ENCODE data around the gene AKR1B15. TPM values are rescaled to one million over a fixed set of nuclear protein-coding genes. Genes with fewer than 3 reads are reported as not detected.

Gene AKR1B15
- total and polyA plus RNA-seq, 2 of the 4 experiments (the other 2 are of a cell fraction) = not detected

DNA sequence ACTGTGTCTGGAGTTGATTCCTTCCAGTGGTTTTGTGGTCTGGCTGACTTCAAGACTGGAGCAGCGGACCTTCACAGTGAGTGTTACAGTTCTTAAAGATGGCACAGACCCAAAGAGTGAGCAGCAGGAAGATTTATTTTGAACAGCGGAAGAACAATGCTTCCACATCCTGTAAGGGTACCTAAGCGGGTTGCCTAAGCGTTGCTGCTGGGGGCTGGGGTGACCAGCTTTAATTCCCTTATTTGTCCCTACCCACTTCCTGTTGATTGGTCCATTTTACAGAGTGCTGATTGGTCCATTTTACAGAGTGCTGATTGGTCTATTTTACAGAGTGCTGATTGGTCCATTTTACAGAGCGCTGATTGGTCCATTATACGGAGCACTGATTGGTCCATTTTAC is 13.2 kb downstream of the AKR1B15 start:
- peak; percentile 47 for DNase-seq
- Histone ChIP-seq H3K14ac (replicated peaks; ENCODE audit: low read depth, low read length) (no peak overlapping the region), H4K20me1 (ENCODE audit: insufficient read depth, low read length) (no peaks in the 10 kb centered on the region), H2AK5ac (ENCODE audit: low read depth, low read length) (no peak overlapping the region), H3K9ac (ENCODE audit: low read depth, low read length) (no peak overlapping the region), H2AK9ac (replicated peaks; ENCODE audit: low read depth, low read length, poor library complexity) (no peak overlapping the region), H3K9me1 (ENCODE audit: insufficient read depth, low read length) (no peaks in the 10 kb centered on the region), H3K27ac (ENCODE audit: insufficient read depth, low read length) (no peak overlapping the region), H2AFZ (replicated peaks; ENCODE audit: low read length, poor library complexity) (peak overlapping the region; percentile 51), H3K23ac (ENCODE audit: low read depth, low read length) (no peak overlapping the region), H4K91ac (ENCODE audit: insufficient read depth, low read depth, low read length) (no peak overlapping the region), H4K5ac (ENCODE audit: low read depth, low read length) (no peak overlapping the region), H3K4ac (ENCODE audit: low read depth, low read length) (no peak overlapping the region), H3K4me1 (ENCODE audit: control insufficient read depth, insufficient read depth, low read length) (peaks cover 5% of the 10 kb centered on the region), H3K36me3 (ENCODE audit: control insufficient read depth, insufficient read depth, low read length) (no peaks in the 10 kb centered on the region), H3K79me1 (ENCODE audit: low read depth in 1 of 2, low read length in 2 of 2) (no peaks in the 10 kb centered on the region), H2BK20ac (ENCODE audit: low read depth, low read length) (no peak overlapping the region), H3K9me3 (ENCODE audit: control insufficient read depth, insufficient read depth, low read length) (no peaks in the 10 kb centered on the region), H3K4me2 (ENCODE audit: low read depth, low read length) (no peak overlapping the region), H2BK15ac (ENCODE audit: low read depth, low read length) (no peak overlapping the region), H4K8ac (ENCODE audit: low read depth in 2 of 2, low read length in 2 of 2) (no peak overlapping the region), H2BK120ac (ENCODE audit: low read depth, low read length) (no peak overlapping the region), H3K18ac (ENCODE audit: low read depth, low read length) (no peak overlapping the region), H3K4me3 (ENCODE audit: insufficient read depth, low read depth, low read length) (no peak overlapping the region), H2BK5ac (ENCODE audit: low read depth, low read length, poor library complexity, severe bottlenecking) (no peak overlapping the region), H3K27me3 (ENCODE audit: control insufficient read depth, insufficient read depth, low read length) (peaks cover 20% of the 10 kb centered on the region), H3K56ac (ENCODE audit: extremely low read depth, insufficient read depth, low read length) (no peak overlapping the region)
- dilution Hi-C loops (cut with HindIII; ENCODE audit: low sequenced_read_pairs, unreplicated experiment) = no loop called here
- intact Hi-C loops (cut with micrococcal nuclease) = no loop called here
- POLR2A ChIA-PET (ENCODE audit: unreplicated experiment) = no interaction called here
- in situ Hi-C loops (cut with MboI; ENCODE audit: low sequenced_read_pairs) = no loop called here
- CTCF ChIA-PET = no interaction called here
- ATAC-seq (ENCODE audit: low read depth) = no peak
- BruUV-seq (replicated peaks) = no TSS peak
- TF ChIP-seq MAFK (IDR thresholded peaks at IDR 0.05; ENCODE audit: low read depth, low read length) (no peak), MAZ (IDR thresholded peaks at IDR 0.05; ENCODE audit: borderline replicate concordance, low read depth, low read length) (no peak), RCOR1 (IDR thresholded peaks at IDR 0.05; ENCODE audit: insufficient replicate concordance, low read length) (no peak), BHLHE40 (IDR thresholded peaks at IDR 0.05; ENCODE audit: low read depth, low read length) (no peak), RAD21 (IDR thresholded peaks at IDR 0.05; ENCODE audit: low read length) (no peak), NFE2L2 (IDR thresholded peaks at IDR 0.05; ENCODE audit: low read depth, low read length) (no peak), CHD1 (IDR thresholded peaks at IDR 0.05; ENCODE audit: low read depth, low read length) (no peak), CEBPB (IDR thresholded peaks at IDR 0.05; ENCODE audit: low read depth, low read length) (no peak), SMC3 (IDR thresholded peaks at IDR 0.05; ENCODE audit: low read depth, low read length) (no peak), POLR2A (IDR thresholded peaks at IDR 0.05; ENCODE audit: low read depth, low read length) (no peak), FOS (IDR thresholded peaks at IDR 0.05; ENCODE audit: low read depth, low read length) (no peak), MXI1 (IDR thresholded peaks at IDR 0.05; ENCODE audit: borderline replicate concordance, low read depth, low read length) (no peak), RFX5 (IDR thresholded peaks at IDR 0.05; ENCODE audit: low read depth, low read length) (no peak)
- TF ChIP-seq, protein P1, sequence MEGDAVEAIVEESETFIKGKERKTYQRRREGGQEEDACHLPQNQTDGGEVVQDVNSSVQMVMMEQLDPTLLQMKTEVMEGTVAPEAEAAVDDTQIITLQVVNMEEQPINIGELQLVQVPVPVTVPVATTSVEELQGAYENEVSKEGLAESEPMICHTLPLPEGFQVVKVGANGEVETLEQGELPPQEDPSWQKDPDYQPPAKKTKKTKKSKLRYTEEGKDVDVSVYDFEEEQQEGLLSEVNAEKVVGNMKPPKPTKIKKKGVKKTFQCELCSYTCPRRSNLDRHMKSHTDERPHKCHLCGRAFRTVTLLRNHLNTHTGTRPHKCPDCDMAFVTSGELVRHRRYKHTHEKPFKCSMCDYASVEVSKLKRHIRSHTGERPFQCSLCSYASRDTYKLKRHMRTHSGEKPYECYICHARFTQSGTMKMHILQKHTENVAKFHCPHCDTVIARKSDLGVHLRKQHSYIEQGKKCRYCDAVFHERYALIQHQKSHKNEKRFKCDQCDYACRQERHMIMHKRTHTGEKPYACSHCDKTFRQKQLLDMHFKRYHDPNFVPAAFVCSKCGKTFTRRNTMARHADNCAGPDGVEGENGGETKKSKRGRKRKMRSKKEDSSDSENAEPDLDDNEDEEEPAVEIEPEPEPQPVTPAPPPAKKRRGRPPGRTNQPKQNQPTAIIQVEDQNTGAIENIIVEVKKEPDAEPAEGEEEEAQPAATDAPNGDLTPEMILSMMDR (conservative IDR thresholded peaks at IDR 0.05; ENCODE audit: low read depth, low read length) = no peak
- TF ChIP-seq, protein P2, sequence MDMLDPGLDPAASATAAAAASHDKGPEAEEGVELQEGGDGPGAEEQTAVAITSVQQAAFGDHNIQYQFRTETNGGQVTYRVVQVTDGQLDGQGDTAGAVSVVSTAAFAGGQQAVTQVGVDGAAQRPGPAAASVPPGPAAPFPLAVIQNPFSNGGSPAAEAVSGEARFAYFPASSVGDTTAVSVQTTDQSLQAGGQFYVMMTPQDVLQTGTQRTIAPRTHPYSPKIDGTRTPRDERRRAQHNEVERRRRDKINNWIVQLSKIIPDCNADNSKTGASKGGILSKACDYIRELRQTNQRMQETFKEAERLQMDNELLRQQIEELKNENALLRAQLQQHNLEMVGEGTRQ (IDR thresholded peaks at IDR 0.05; ENCODE audit: low read depth, low read length) = no peak
- TF ChIP-seq, protein P3, sequence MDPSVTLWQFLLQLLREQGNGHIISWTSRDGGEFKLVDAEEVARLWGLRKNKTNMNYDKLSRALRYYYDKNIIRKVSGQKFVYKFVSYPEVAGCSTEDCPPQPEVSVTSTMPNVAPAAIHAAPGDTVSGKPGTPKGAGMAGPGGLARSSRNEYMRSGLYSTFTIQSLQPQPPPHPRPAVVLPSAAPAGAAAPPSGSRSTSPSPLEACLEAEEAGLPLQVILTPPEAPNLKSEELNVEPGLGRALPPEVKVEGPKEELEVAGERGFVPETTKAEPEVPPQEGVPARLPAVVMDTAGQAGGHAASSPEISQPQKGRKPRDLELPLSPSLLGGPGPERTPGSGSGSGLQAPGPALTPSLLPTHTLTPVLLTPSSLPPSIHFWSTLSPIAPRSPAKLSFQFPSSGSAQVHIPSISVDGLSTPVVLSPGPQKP (IDR thresholded peaks at IDR 0.05; ENCODE audit: borderline replicate concordance, low read depth, low read length) = no peak
- 50% methylated on average over 1 of the region's 6 CpGs; no CpG with 5 or more reads in 1 of the 2 experiments for WGBS, 2 experiments (ENCODE audit: extremely low coverage in 2 of 2, insufficient read length in 1 of 2)
